H54 (cell line): ENCODE measurements around the gene ZNF710.
A peak's percentile ranks its signal among the peaks of the same experiment; 100 is the strongest.
"Not testable (repeated sequence)": the region's sequence is repeated elsewhere in the genome, so short reads cannot be mapped to it uniquely, and the experiment has no call there.

Experiments used
- DNase-seq: peaks from one replicate; pipeline ENCODE4 v3.0.0; 2011; ENCODE audit warnings: low spot score, mixed read lengths; ENCODE audit not compliant: insufficient read length
- FAIRE-seq: peaks from 3 replicates; lab custom pipeline; 2011; peaks lifted over from hg19 to GRCh38; lab: Jason Lieb, UNC
- POLR2A ChIP-seq: IDR thresholded peaks from 2 replicates; pipeline ENCODE4 v1.6.1; 2011; ENCODE audit warnings: low read depth, mild to moderate bottlenecking, low read length

ZNF710 gene

GRCh38 chr15:90059208-90059985, 58.3 kb downstream of the ZNF710 start:
- no peak for FAIRE-seq
- TF ChIP-seq POLR2A: no peak
- DNase-seq: no peak

GRCh38 chr15:90060797-90061196, 59.7 kb downstream of the ZNF710 start:
- no peak for TF ChIP-seq POLR2A
- FAIRE-seq: no peak
- DNase-seq: no peak

- no peak for TF ChIP-seq POLR2A
- FAIRE-seq: no peak
- no peak for DNase-seq
Measured at GRCh38 chr15:90062023-90062442, 60.9 kb downstream of the ZNF710 start.

GRCh38 chr15:90062462-90062932, 61.4 kb downstream of the ZNF710 start:
- TF ChIP-seq POLR2A: no peak
- DNase-seq (no peak), FAIRE-seq (no peak)

- TF ChIP-seq POLR2A: no peak
- no peak for DNase-seq
- FAIRE-seq: no peak
Measured at GRCh38 chr15:90062973-90063769, 62.0 kb downstream of the ZNF710 start.

- no peak for TF ChIP-seq POLR2A
- DNase-seq (no peak), FAIRE-seq (no peak)
Measured at GRCh38 chr15:90063770-90064247, 62.7 kb downstream of the ZNF710 start.

GRCh38 chr15:90064911-90065681, 64.0 kb downstream of the ZNF710 start:
- TF ChIP-seq POLR2A: no peak
- DNase-seq: no peak
- no peak for FAIRE-seq

- FAIRE-seq (no peak), DNase-seq (no peak)
- no peak for TF ChIP-seq POLR2A
Measured at GRCh38 chr15:90065682-90066049, 64.5 kb downstream of the ZNF710 start.

GRCh38 chr15:90067181-90067952, 66.2 kb downstream of the ZNF710 start:
- DNase-seq: no peak
- FAIRE-seq: no peak
- TF ChIP-seq POLR2A: no peak

GRCh38 chr15:90067953-90068606, 67.0 kb downstream of the ZNF710 start:
- FAIRE-seq (no peak), DNase-seq (no peak)
- TF ChIP-seq POLR2A: no peak

- FAIRE-seq, DNase-seq: not testable (repeated sequence)
Measured at GRCh38 chr15:90070623-90071022, 69.5 kb downstream of the ZNF710 start.

- FAIRE-seq (no peak), DNase-seq (peak; percentile 35)
Measured at GRCh38 chr15:90071220-90071807, 70.2 kb downstream of the ZNF710 start.

More at GRCh38 chr15:90071220-90071807, 70.2 kb downstream of the ZNF710 start:
- TF ChIP-seq POLR2A: no peak
